HepG2 (cell line): ENCODE results near the gene CHIC2. TPM values are rescaled to one million over a fixed set of nuclear protein-coding genes. Genes with fewer than 3 reads are reported as not detected.

Source experiments
- ARHGAP35 ChIP-seq: sonication (generic); formaldehyde crosslinking; IDR thresholded peaks from 2 replicates; pipeline ENCODE4 v1.9.0; 2022; ENCODE audit warnings: mild to moderate bottlenecking, inconsistent platforms, moderate library complexity, missing genetic modification reagents, borderline replicate concordance
- ATAD3A ChIP-seq: sonication (generic); formaldehyde crosslinking; IDR thresholded peaks from 2 replicates; pipeline ENCODE4 v1.4.0; 2020; ENCODE audit warnings: missing genetic modification reagents
- ATF2 ChIP-seq: sonication (generic); formaldehyde crosslinking; IDR thresholded peaks from 2 replicates; pipeline ENCODE4 v1.4.0; 2020; ENCODE audit warnings: missing genetic modification reagents
- HDAC1 ChIP-seq: sonication (generic); formaldehyde crosslinking; IDR thresholded peaks from 2 replicates; pipeline ENCODE4 v1.5.1; 2020; ENCODE audit warnings: mild to moderate bottlenecking, missing genetic modification reagents
- KDM2A ChIP-seq: sonication (generic); formaldehyde crosslinking; IDR thresholded peaks from 2 replicates; pipeline ENCODE4 v1.4.0; 2020; ENCODE audit warnings: low read depth, missing genetic modification reagents, borderline replicate concordance
- KLF11 ChIP-seq: IDR thresholded peaks from 2 replicates; pipeline ENCODE4 v1.6.1; 2016; ENCODE audit warnings: missing compliant biosample characterization
- KMT2B ChIP-seq: IDR thresholded peaks from 2 replicates; pipeline ENCODE4 v1.6.1; 2016; ENCODE audit warnings: missing genetic modification reagents, missing compliant biosample characterization
- MAFK ChIP-seq, 2 experiments: IDR thresholded peaks in 1 of 2; conservative IDR thresholded peaks in 1 of 2; 2 replicates each; pipeline ENCODE4 v1.6.1; 2011; ENCODE audit warnings: improper control_type of control experiment in 2 of 2, low read length in 2 of 2
- NFRKB ChIP-seq: fragments of 450-650 bp; IDR thresholded peaks from 2 replicates; pipeline ENCODE4 v1.6.1; 2017
- NONO ChIP-seq, 2 experiments: fragments of 450-650 bp in 1 of 2; sonication (generic) in 1 of 2; formaldehyde crosslinking in 1 of 2; IDR thresholded peaks in 1 of 2; conservative IDR thresholded peaks in 1 of 2; 2 replicates each; pipeline versions ENCODE4 v1.6.1 to v1.8.0; 2017 to 2022; ENCODE audit warnings: mild to moderate bottlenecking in 1 of 2, missing genetic modification reagents in 1 of 2, moderate library complexity in 1 of 2
- PHF8 ChIP-seq: sonication (generic); formaldehyde crosslinking; IDR thresholded peaks from 2 replicates; pipeline ENCODE4 v1.5.0; 2020; ENCODE audit warnings: missing genetic modification reagents
- ZBTB49 ChIP-seq: sonication (generic); formaldehyde crosslinking; IDR thresholded peaks from 2 replicates; pipeline ENCODE4 v1.4.0; 2020; ENCODE audit warnings: missing genetic modification reagents, borderline replicate concordance
- ZNF124 ChIP-seq: sonication (generic); formaldehyde crosslinking; IDR thresholded peaks from 2 replicates; pipeline ENCODE4 v1.4.0; 2020; ENCODE audit warnings: missing genetic modification reagents
- ZNF251 ChIP-seq: sonication (generic); formaldehyde crosslinking; IDR thresholded peaks from 2 replicates; pipeline ENCODE4 v1.9.0; 2021; ENCODE audit warnings: mild to moderate bottlenecking, missing genetic modification reagents
- ZNF646 ChIP-seq: sonication (generic); formaldehyde crosslinking; IDR thresholded peaks from 2 replicates; pipeline ENCODE4 v1.9.0; 2021; ENCODE audit warnings: mild to moderate bottlenecking, missing genetic modification reagents
- ZNF747 ChIP-seq: sonication (generic); formaldehyde crosslinking; IDR thresholded peaks from 2 replicates; pipeline ENCODE4 v1.8.1; 2023; ENCODE audit warnings: missing genetic modification reagents, mild to moderate bottlenecking, borderline replicate concordance
- ZNF766 ChIP-seq: sonication (generic); formaldehyde crosslinking; IDR thresholded peaks from 2 replicates; pipeline ENCODE4 v1.5.0; 2020; ENCODE audit warnings: missing genetic modification reagents, borderline replicate concordance
- ZSCAN21 ChIP-seq: sonication (generic); formaldehyde crosslinking; IDR thresholded peaks from 2 replicates; pipeline ENCODE4 v1.8.0; 2022; ENCODE audit warnings: mild to moderate bottlenecking, missing genetic modification reagents, moderate library complexity, borderline replicate concordance
- polyA plus RNA-seq, 8 experiments: library from polyadenylated mRNA; depleted of rRNA in 3 of 8; stranded (reverse) in 7 of 8; unstranded in 1 of 8; fragments of >200 nt; fragmentation: Illumina TruSeq in 4 of 8; extraction: Trizol in 4 of 8; gene quantifications; 2 replicates each; pipeline versions ENCODE4 v1.2.1 to v1.2.3, GENCODE V29; 2011 to 2016; ENCODE audit warnings: low read depth in 4 of 8, missing spikeins in 1 of 8, mixed read lengths in 1 of 8; ENCODE audit not compliant: insufficient read depth in 1 of 8
- total RNA-seq, 5 experiments: library from RNA; depleted of rRNA; stranded (reverse); fragments of >200 nt; fragmentation: Illumina TruSeq; extraction: Trizol; gene quantifications; 2 replicates each; pipeline ENCODE4 v1.2.3, GENCODE V29; 2016; ENCODE audit warnings: low read depth in 1 of 5

CHIC2 gene
- total and polyA plus RNA-seq, 2 of the 13 experiments (the other 11 are each of a cell fraction or from before 2014, with no cell fraction given): 10.0 to 17.2 TPM

DNA sequence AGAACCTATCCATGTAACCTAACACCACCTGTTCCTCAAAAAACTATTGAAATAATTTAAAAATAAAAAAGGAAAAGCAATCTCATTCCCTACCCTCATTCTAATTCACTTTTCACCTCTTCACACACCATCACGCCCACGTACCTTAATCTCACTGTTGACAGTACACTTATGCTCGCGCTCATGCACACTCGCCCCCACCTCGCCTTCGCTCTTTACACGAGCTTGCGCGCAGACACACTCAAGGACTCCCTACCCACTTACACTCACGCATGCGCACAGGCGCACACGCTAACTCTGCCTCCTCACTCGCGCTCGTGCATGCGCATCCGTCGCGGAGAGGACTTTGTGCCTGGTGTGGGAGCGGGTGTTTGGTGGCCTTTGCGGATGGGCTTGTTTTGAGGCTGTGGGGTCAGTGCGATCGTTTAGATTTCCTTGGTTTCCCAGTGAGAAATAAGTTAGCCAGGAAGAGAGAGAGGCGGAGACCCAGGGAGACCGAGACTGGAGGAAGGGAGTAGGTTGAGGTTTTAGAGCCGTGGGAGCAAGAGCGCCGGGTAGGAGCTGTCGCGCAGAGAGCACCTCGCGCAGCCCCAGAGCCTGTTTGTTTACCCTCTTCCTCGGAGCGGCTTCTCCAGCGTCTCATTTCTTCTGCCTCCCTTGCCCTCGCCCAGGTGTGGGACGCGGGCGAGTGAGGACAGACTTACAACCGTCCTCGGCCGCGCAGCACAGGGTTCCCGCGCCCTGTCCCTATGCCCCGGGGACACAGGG, 27.4 kb upstream of the CHIC2 start (continued):
- TF ChIP-seq NONO (IDR thresholded peaks at IDR 0.05) (no peak), NONO (CRISPR knock-in tag; conservative IDR thresholded peaks at IDR 0.05) (no peak; the same call in 1 of the 2 replicates), KDM2A (peak; percentile 46; the same call in 1 of the 2 replicates), ATF2 (no peak), ZBTB49 (CRISPR knock-in tag) (no peak), ZSCAN21 (CRISPR knock-in tag) (no peak), PHF8 (CRISPR knock-in tag) (0 out of 2 replicates have a peak, but pooled peaks have one; percentile 54), ZNF646 (no peak), KLF11 (CRISPR knock-in tag) (no peak), ZNF124 (0 out of 2 replicates have a peak, but pooled peaks have one; percentile 30), ZNF251 (CRISPR knock-in tag) (no peak), ZNF766 (CRISPR knock-in tag) (no peak), KMT2B (peak; percentile 65), MAFK (conservative IDR thresholded peaks at IDR 0.05 in 1 of 2, IDR thresholded peaks at IDR 0.05 in 1 of 2; ENCODE audit: low read length in 2 of 2) (no peak), ARHGAP35 (CRISPR knock-in tag) (0 out of 2 replicates have a peak, but pooled peaks have one; percentile 69), ZNF747 (CRISPR knock-in tag) (no peak), NFRKB (no peak), HDAC1 (CRISPR knock-in tag) (no peak), ATAD3A (CRISPR knock-in tag) (no peak)
